Measurements from ENCODE around the gene GRIP1. TPM values are rescaled to one million over a fixed set of nuclear protein-coding genes. Genes with fewer than 3 reads are reported as not detected.

Gene GRIP1
- polyA plus RNA-seq, 1 experiment, result 0.63 TPM

- ChIA-PET CTCF (no interaction called here), POLR2A (no interaction called here)
- DNase-seq (ENCODE audit: low read depth), result no peak
- no peaks in the 10 kb centered on the region for H3K27me3 ChIP-seq (ENCODE audit: control insufficient read depth, insufficient read depth, low read length)
- no peaks in the 10 kb centered on the region for H3K36me3 ChIP-seq (ENCODE audit: control insufficient read depth, insufficient read depth, low read length)
- no peak overlapping the region for H3K4me3 ChIP-seq (ENCODE audit: low read depth, low read length)
- TF ChIP-seq, protein P1, sequence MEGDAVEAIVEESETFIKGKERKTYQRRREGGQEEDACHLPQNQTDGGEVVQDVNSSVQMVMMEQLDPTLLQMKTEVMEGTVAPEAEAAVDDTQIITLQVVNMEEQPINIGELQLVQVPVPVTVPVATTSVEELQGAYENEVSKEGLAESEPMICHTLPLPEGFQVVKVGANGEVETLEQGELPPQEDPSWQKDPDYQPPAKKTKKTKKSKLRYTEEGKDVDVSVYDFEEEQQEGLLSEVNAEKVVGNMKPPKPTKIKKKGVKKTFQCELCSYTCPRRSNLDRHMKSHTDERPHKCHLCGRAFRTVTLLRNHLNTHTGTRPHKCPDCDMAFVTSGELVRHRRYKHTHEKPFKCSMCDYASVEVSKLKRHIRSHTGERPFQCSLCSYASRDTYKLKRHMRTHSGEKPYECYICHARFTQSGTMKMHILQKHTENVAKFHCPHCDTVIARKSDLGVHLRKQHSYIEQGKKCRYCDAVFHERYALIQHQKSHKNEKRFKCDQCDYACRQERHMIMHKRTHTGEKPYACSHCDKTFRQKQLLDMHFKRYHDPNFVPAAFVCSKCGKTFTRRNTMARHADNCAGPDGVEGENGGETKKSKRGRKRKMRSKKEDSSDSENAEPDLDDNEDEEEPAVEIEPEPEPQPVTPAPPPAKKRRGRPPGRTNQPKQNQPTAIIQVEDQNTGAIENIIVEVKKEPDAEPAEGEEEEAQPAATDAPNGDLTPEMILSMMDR (IDR thresholded peaks at IDR 0.05; ENCODE audit: insufficient read depth, low read depth, low read length), result no peak
These were observed 58.2 kb downstream of the GRIP1 start for GRCh38 chr12:66620688-66621087.

- H3K36me3 ChIP-seq (ENCODE audit: control insufficient read depth, insufficient read depth, low read length), result no peaks in the 10 kb centered on the region
- TF ChIP-seq, protein P1 (IDR thresholded peaks at IDR 0.05; ENCODE audit: insufficient read depth, low read depth, low read length), result no peak
- H3K4me3 ChIP-seq (ENCODE audit: low read depth, low read length), result no peak overlapping the region
- H3K27me3 ChIP-seq (ENCODE audit: control insufficient read depth, insufficient read depth, low read length), result no peaks in the 10 kb centered on the region
- ChIA-PET POLR2A (no interaction called here), CTCF (no interaction called here)
- no peak for DNase-seq (ENCODE audit: low read depth)
These were observed 58.9 kb downstream of the GRIP1 start for GRCh38 chr12:66620026-66620425.

- Histone ChIP-seq H3K27me3 (ENCODE audit: control insufficient read depth, insufficient read depth, low read length) (no peaks in the 10 kb centered on the region), H3K36me3 (ENCODE audit: control insufficient read depth, insufficient read depth, low read length) (no peaks in the 10 kb centered on the region), H3K4me3 (ENCODE audit: low read depth, low read length) (no peak overlapping the region)
- ChIA-PET POLR2A (no interaction called here), CTCF (interaction anchor here (0.5 kb wide), 1 partner anchor 33 kb away, joined by 4 read pairs; no protein-coding TSS in a partner anchor)
- TF ChIP-seq, protein P1 (IDR thresholded peaks at IDR 0.05; ENCODE audit: insufficient read depth, low read depth, low read length), result no peak
- DNase-seq (ENCODE audit: low read depth), result no peak
These were observed 60.9 kb downstream of the GRIP1 start for GRCh38 chr12:66617991-66618390.

- Histone ChIP-seq H3K4me3 (ENCODE audit: low read depth, low read length) (no peak overlapping the region), H3K36me3 (ENCODE audit: control insufficient read depth, insufficient read depth, low read length) (no peaks in the 10 kb centered on the region), H3K27me3 (ENCODE audit: control insufficient read depth, insufficient read depth, low read length) (no peaks in the 10 kb centered on the region)
- TF ChIP-seq, protein P1 (IDR thresholded peaks at IDR 0.05; ENCODE audit: insufficient read depth, low read depth, low read length), result no peak
- POLR2A ChIA-PET, result no interaction called here
- CTCF ChIA-PET, result no interaction called here
- DNase-seq (ENCODE audit: low read depth), result no peak
These were observed 66.6 kb downstream of the GRIP1 start for GRCh38 chr12:66612090-66612775.

DNA sequence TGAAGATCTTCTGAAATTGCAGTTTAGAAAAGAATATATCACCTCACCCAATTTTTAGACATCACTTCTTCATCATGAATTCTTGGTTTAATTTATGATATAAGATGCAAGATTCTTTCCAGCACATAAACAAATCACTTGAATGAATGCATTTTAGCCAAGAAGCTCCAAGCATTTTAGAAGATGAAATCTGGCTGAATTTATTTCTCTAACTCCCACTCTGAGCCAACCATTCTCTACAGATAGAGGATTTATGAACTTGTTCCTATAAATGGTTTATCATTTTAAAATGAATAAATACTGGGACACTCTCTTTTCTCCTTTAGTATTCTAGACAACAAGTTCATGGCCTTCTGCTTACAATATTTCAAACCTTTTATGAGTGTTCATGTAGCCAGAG lies 71.7 kb downstream of the GRIP1 start:
- POLR2A ChIA-PET, result no interaction called here
- TF ChIP-seq, protein P1 (IDR thresholded peaks at IDR 0.05; ENCODE audit: insufficient read depth, low read depth, low read length), result no peak
- DNase-seq (ENCODE audit: low read depth), result no peak
- CTCF ChIA-PET, result no interaction called here
- Histone ChIP-seq H3K27me3 (ENCODE audit: control insufficient read depth, insufficient read depth, low read length) (no peaks in the 10 kb centered on the region; the same call in 1 of the 2 replicates), H3K4me3 (ENCODE audit: low read depth, low read length) (no peak overlapping the region), H3K36me3 (ENCODE audit: control insufficient read depth, insufficient read depth, low read length) (no peaks in the 10 kb centered on the region)
